IMR-90 (cell line): ENCODE results near the gene AKNA.

Experiments used
- CEBPB ChIP-seq: IDR thresholded peaks from 2 replicates; pipeline ENCODE4 v1.6.1; 2012; ENCODE audit warnings: low read depth, low read length, improper control_type of control experiment
- CHD1 ChIP-seq: IDR thresholded peaks from 2 replicates; pipeline ENCODE4 v1.6.1; 2012; ENCODE audit warnings: low read depth, low read length, improper control_type of control experiment
- CTCF ChIP-seq: conservative IDR thresholded peaks from 2 replicates; pipeline ENCODE4 v1.5.1; 2012; ENCODE audit warnings: mild to moderate bottlenecking, low read depth, low read length, improper control_type of control experiment
- MAFK ChIP-seq: IDR thresholded peaks from 2 replicates; pipeline ENCODE4 v1.6.1; 2012; ENCODE audit warnings: low read depth, low read length, improper control_type of control experiment
- MXI1 ChIP-seq: IDR thresholded peaks from 2 replicates; pipeline ENCODE4 v1.6.1; 2012; ENCODE audit warnings: low read depth, mild to moderate bottlenecking, low read length, moderate library complexity, borderline replicate concordance
- POLR2A ChIP-seq: IDR thresholded peaks from 2 replicates; pipeline ENCODE4 v1.6.1; 2012; ENCODE audit warnings: mild to moderate bottlenecking, low read depth, low read length
- RAD21 ChIP-seq: IDR thresholded peaks from 2 replicates; pipeline ENCODE4 v1.6.1; 2012; ENCODE audit warnings: low read length, improper control_type of control experiment
- RCOR1 ChIP-seq: IDR thresholded peaks from 2 replicates; pipeline ENCODE4 v1.6.1; 2012; ENCODE audit warnings: mild to moderate bottlenecking, low read length, improper control_type of control experiment; ENCODE audit not compliant: insufficient replicate concordance
- SMC3 ChIP-seq: fragments of 150-350 bp; IDR thresholded peaks from 2 replicates; pipeline ENCODE4 v1.6.1; 2016; ENCODE audit warnings: low read depth, mild to moderate bottlenecking, antibody characterized with exemption, low read length, moderate library complexity
- TF ChIP-seq, protein P1 (sequence below): fragments of 150-350 bp; IDR thresholded peaks from 2 replicates; pipeline ENCODE4 v1.6.1; 2016; ENCODE audit warnings: low read depth, mild to moderate bottlenecking, low read length, moderate library complexity, borderline replicate concordance

DNA sequence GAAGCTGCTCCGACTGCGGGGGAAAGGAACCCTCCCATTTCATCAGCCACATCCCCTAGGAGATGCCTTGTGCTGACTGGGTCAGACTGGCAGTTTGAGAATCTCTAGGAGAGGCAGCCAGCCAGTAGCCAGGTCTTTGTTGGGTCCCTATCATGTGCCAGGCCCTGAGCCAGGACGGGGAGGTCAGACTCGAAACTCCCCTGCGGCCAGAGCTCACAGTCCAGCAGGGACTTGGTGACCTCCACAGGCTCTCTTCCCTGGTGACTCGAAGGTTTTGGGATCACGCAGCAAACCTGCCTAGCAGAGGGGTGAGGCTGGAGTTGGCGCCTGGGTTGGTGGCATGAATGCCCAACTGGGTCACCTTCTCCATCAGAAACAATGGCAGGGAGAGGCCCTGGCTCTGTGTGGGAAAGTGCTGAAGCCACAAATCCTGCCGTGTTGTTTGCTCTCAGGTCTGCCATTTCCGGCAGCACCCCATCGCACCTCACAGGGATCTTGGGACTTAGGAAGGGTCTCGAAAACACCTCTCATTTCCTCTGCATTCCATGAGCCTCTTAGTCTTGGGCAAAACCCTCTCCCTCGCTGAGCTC lies 79.3 kb downstream of the AKNA start:
- TF ChIP-seq CTCF (no peak), RAD21 (no peak), CHD1 (no peak), MXI1 (no peak), CEBPB (no peak), MAFK (no peak), POLR2A (no peak), RCOR1 (no peak), SMC3 (no peak)
- TF ChIP-seq, protein P1, sequence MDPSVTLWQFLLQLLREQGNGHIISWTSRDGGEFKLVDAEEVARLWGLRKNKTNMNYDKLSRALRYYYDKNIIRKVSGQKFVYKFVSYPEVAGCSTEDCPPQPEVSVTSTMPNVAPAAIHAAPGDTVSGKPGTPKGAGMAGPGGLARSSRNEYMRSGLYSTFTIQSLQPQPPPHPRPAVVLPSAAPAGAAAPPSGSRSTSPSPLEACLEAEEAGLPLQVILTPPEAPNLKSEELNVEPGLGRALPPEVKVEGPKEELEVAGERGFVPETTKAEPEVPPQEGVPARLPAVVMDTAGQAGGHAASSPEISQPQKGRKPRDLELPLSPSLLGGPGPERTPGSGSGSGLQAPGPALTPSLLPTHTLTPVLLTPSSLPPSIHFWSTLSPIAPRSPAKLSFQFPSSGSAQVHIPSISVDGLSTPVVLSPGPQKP = no peak
